ENCODE data around the gene AKAP6.

Gene AKAP6

GRCh38 chr14:32623300-32624093, 294.4 kb downstream of the AKAP6 start:
- H3K79me2 ChIP-seq (ENCODE audit: insufficient read depth, low read length), result no peaks in the 10 kb centered on the region
- H3K9me3 ChIP-seq (ENCODE audit: low read length), result no peaks in the 10 kb centered on the region
- H3K27ac ChIP-seq (ENCODE audit: low read depth, low read length, poor library complexity, severe bottlenecking), result no peak overlapping the region
- no peaks in the 10 kb centered on the region for H3K27me3 ChIP-seq (ENCODE audit: insufficient read depth, low read length)
- no peaks in the 10 kb centered on the region for H3K4me1 ChIP-seq (ENCODE audit: insufficient read depth, low read length, severe bottlenecking)
- TF ChIP-seq CTCF (IDR thresholded peaks at IDR 0.05; ENCODE audit: low read length) (no peak), EZH2 (IDR thresholded peaks at IDR 0.05; ENCODE audit: borderline replicate concordance, low read length) (no peak)
- no peak overlapping the region for H3K4me3 ChIP-seq (ENCODE audit: low read depth, low read length, poor library complexity, severe bottlenecking)
- H2AFZ ChIP-seq (ENCODE audit: low read length), result no peak overlapping the region
- H3K9ac ChIP-seq (ENCODE audit: low read length), result no peak overlapping the region
- H3F3A ChIP-seq (ENCODE audit: insufficient read depth, low read length), result no peaks in the 10 kb centered on the region
- H3K36me3 ChIP-seq (ENCODE audit: insufficient read depth, low read length), result no peaks in the 10 kb centered on the region
- H4K20me1 ChIP-seq (ENCODE audit: insufficient read depth, low read length), result no peaks in the 10 kb centered on the region
- H3K9me2 ChIP-seq (ENCODE audit: low read depth, low read length), result no peaks in the 10 kb centered on the region
- H3K4me2 ChIP-seq (ENCODE audit: low read length), result no peak overlapping the region

- H2AFZ ChIP-seq (ENCODE audit: low read length), result no peak overlapping the region
- H3K9ac ChIP-seq (ENCODE audit: low read length), result no peak overlapping the region
- H3K36me3 ChIP-seq (ENCODE audit: insufficient read depth, low read length), result no peaks in the 10 kb centered on the region
- no peaks in the 10 kb centered on the region for H4K20me1 ChIP-seq (ENCODE audit: insufficient read depth, low read length)
- H3K27ac ChIP-seq (ENCODE audit: low read depth, low read length, poor library complexity, severe bottlenecking), result no peak overlapping the region
- no peak overlapping the region for H3K4me3 ChIP-seq (ENCODE audit: low read depth, low read length, poor library complexity, severe bottlenecking)
- no peaks in the 10 kb centered on the region for H3K9me3 ChIP-seq (ENCODE audit: low read length)
- H3K79me2 ChIP-seq (ENCODE audit: insufficient read depth, low read length), result no peaks in the 10 kb centered on the region
- no peaks in the 10 kb centered on the region for H3K27me3 ChIP-seq (ENCODE audit: insufficient read depth, low read length)
- H3F3A ChIP-seq (ENCODE audit: insufficient read depth, low read length), result no peaks in the 10 kb centered on the region
- no peaks in the 10 kb centered on the region for H3K9me2 ChIP-seq (ENCODE audit: low read depth, low read length)
- TF ChIP-seq CTCF (IDR thresholded peaks at IDR 0.05; ENCODE audit: low read length), result no peak
- no peak for TF ChIP-seq EZH2 (IDR thresholded peaks at IDR 0.05; ENCODE audit: borderline replicate concordance, low read length)
- no peaks in the 10 kb centered on the region for H3K4me1 ChIP-seq (ENCODE audit: insufficient read depth, low read length, severe bottlenecking)
- H3K4me2 ChIP-seq (ENCODE audit: low read length), result no peak overlapping the region
These were observed 296.1 kb downstream of the AKAP6 start for GRCh38 chr14:32625211-32625610.

DNA sequence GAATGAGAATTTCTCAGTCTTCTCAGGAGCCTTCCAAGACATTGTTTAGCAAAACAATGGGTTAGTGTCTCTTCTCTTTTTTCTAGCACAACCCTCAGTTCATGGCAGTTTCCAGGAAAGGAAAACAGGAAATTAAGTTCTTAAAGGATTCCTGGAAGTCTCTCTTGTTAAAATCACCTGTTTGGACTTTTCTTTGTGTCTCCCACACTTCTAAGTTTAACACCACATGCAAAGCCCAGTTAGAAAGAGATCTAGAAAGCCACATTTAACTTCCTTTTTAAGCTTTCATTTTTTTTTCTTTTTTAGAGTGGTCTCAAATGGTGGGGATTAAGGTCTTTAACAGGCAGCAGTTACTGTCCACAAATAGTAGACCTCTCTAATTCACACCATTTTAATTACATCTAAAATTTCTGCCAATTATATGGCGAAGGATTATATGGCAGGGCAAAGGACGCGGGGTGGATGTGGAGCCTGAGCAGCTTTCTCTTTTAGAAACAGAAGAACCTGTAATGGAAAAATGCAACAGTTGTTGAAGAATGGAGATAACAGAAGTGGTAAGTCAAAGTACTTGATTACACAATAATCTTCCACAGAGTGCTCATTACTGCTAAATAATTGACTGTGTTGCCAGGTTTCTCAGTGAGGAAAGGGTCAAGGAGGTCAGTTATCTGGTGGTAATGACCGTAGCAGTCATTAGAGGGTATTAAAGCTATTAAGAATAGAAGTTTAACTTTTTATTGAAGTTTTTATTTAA, 298.6 kb downstream of the AKAP6 start:
- Histone ChIP-seq H4K20me1 (ENCODE audit: insufficient read depth, low read length) (no peaks in the 10 kb centered on the region), H3K4me1 (ENCODE audit: insufficient read depth, low read length, severe bottlenecking) (no peaks in the 10 kb centered on the region), H3K9me2 (ENCODE audit: low read depth, low read length) (no peaks in the 10 kb centered on the region), H3K27me3 (ENCODE audit: insufficient read depth, low read length) (no peaks in the 10 kb centered on the region), H3F3A (ENCODE audit: insufficient read depth, low read length) (no peaks in the 10 kb centered on the region), H3K27ac (ENCODE audit: low read depth, low read length, poor library complexity, severe bottlenecking) (no peak overlapping the region), H3K4me2 (ENCODE audit: low read length) (no peak overlapping the region), H3K36me3 (ENCODE audit: insufficient read depth, low read length) (no peaks in the 10 kb centered on the region), H3K9ac (ENCODE audit: low read length) (no peak overlapping the region), H3K4me3 (ENCODE audit: low read depth, low read length, poor library complexity, severe bottlenecking) (no peak overlapping the region), H2AFZ (ENCODE audit: low read length) (no peak overlapping the region), H3K79me2 (ENCODE audit: insufficient read depth, low read length) (no peaks in the 10 kb centered on the region), H3K9me3 (ENCODE audit: low read length) (no peaks in the 10 kb centered on the region)
- no peak for TF ChIP-seq CTCF (IDR thresholded peaks at IDR 0.05; ENCODE audit: low read length)
